ENCODE results near the gene MEOX1.
A peak's percentile ranks its signal among the peaks of the same experiment; 100 is the strongest.
"Not testable (repeated sequence)": the region's sequence is repeated elsewhere in the genome, so short reads cannot be mapped to it uniquely, and the experiment has no call there.

The MEOX1 gene

DNA sequence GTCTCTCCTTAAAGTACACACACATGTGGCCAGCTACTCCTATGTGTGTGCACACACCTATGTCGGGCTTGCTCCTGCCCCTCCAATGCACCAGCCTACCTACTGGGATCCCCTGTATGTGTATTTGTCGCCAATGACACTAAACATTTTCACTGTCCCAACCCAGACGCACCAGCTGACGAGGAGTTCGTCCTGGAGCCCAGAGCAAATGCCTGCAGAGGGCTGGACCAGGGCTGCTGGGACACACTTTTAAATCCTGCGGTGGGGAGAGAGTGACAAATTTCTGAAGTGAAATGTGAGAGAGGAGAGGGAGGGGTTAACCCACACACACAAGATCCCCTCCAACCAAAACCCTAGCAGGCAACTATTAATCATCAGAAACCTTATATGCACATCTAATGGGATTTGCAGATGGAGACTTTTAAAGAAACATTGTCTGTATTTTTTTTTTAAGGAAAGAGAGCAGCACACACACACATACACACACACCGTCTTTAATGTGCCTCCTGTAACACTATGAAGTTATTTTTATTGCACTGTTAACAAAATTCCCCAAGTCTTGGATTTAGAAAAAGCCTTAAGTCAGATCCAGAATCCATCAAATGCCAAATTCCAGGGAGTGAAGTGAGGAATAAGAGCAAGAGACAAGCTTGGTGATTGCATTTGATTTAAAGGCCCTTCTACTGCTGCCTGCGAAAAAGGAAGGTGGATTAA is at the start of gene MEOX1:
MEOX1 (minus strand) TSS at position 224 of the 714 bp plus-strand sequence. CDS start 388 bp downstream, outside the sequence.
- DNase-seq: no peak

DNA sequence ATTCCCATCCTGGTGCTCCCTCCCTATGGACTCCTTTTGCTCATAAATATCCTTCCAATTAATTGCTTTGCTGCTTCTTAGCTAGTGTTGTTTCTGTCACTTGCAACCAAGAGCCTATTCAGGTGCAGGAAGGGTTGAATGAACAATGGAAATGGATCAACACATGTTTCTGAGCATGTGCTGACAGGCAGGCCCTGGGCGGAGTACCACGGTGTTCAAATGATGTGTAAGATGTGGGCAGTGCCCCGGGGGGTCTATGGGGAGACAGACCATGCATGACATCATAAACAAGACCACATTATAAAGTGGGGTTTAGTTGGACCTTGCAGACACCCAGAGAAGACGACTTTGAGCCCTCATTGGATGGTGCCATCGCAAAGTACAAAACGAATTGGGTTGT is 48.4 kb upstream of the MEOX1 start:
- no peak for DNase-seq

DNA sequence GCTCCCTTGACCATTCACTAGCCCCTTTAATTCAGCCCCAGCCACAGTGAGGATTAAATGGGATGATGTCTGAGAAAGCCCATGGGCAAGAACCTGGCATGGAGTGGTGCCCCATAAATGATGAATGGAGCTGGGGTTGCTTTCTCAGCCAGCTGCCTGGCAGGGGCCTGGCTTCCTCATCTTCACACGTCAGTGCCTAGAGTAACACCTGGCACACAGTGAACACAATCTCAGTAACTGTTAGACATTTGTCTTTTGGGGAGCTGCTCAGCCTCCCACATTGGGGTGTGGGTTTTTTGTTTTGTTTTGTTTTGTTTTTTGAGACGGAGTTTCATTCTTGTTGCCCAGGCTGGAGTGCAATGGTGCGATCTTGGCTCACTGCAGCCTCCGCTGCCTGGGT is 47.5 kb upstream of the MEOX1 start:
- no peak for DNase-seq

DNA sequence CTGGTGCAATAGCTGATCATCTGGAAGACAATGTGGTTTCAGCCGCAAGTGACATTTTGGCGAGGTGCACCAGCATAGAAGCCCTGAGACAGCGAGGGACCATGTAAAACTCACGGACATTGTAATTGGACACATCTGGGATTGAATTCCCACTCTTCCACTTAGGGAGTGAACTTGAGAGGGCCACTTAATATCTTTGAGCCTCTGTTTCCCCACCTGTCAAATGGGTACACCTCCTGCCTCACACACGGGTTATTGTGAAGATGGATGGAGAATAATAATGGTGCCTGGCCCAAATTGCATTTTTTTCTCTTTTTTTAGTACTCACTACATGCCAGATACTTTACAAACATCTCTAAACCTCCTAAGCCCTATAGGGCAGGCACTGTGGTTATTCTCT is 45.5 kb upstream of the MEOX1 start:
- DNase-seq: no peak

DNA sequence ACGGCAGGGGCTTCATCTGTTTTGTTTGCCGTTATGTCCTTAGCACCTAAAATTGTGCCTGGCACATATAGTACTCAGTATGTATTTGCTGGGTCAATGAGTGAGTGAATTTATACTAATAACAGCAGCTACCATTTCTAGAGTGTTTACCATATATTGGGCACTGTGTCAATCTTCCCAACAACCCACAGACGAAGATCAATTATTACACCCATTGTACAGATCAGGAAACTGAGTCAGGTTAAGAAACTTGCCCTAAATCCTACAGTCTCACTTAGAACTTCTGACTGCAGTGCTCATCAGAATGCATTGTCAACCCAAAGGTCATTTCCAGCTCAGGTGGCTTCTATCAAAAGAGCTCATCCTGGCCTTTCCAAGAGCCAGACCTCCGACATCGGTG is 44.5 kb upstream of the MEOX1 start:
- no peak for DNase-seq

DNA sequence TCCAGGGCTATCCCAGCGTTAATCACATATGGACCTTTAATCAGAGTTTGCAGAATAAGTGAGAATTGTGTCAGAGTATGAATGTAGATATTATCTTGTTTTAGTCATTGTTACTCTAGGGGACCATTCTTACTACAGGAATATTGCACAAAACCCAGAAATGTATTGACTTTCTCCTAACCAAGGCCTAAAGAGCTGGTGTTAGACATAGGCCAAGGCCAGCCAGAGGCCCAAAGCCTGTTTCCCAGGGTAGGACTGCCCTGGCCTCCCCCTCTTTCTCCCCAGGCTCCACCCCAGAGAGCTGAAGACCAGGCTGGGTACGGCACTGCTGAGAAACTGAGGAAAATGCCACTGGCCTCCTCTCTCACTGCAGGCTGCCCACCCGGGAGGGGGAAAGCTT is 41.9 kb upstream of the MEOX1 start:
- DNase-seq: no peak

DNA sequence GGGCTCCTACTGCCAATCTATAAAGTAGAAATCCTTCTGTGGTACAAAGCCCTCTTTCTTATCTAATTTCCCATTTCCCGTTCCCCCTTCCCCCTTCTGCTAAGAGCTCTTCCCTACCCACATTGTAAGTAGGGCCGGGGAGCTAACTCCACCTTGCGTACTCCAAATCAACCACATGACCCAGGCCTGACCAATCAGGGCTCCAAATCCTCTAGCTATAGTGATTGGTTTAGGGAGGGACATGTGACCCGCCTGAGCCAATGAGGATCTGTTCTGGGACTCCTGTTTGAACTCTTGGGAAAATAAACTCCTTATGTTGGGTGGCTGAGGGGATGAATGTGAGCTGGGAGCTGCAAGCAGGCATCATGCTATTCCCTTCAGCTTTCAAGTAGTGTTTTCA is 40.9 kb upstream of the MEOX1 start:
- DNase-seq: no peak

DNA sequence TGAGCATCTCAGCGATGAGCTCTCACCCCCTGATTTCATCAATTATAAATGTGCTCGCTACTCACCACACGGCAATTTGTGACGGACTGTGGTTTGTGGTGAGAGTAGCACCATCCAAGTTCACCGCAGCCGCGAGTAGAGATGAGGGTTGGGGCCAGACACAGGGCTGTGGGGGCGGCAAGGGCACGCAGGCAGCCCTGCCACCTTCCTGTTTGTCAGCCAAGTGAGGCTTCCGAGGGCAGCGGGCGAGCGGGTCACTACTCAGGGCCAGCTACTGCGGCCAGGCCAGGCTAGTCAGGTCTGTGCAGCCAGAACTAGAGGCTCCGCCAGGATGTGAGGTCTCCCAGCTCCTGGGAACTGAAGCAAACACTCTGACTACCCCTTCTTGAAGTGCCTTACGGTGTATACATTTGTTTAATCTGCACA is 39.6 kb upstream of the MEOX1 start:
- DNase-seq: peak; percentile 17

DNA sequence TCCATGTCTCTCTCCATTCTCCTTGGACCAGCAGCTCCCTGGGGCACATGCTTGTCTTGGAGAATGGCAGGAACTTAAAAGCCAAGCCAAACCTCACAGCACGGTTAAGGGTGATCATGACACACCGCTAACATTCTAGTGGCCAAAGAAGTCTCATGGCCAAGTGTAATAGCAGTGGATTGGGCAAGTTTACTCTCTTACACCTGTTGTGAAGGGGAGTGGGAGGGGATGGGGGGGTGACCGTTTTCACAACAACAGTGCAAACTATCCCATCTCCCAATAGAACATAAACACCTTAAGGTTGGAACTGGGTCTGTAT is 37.7 kb upstream of the MEOX1 start:
- no peak for DNase-seq

DNA sequence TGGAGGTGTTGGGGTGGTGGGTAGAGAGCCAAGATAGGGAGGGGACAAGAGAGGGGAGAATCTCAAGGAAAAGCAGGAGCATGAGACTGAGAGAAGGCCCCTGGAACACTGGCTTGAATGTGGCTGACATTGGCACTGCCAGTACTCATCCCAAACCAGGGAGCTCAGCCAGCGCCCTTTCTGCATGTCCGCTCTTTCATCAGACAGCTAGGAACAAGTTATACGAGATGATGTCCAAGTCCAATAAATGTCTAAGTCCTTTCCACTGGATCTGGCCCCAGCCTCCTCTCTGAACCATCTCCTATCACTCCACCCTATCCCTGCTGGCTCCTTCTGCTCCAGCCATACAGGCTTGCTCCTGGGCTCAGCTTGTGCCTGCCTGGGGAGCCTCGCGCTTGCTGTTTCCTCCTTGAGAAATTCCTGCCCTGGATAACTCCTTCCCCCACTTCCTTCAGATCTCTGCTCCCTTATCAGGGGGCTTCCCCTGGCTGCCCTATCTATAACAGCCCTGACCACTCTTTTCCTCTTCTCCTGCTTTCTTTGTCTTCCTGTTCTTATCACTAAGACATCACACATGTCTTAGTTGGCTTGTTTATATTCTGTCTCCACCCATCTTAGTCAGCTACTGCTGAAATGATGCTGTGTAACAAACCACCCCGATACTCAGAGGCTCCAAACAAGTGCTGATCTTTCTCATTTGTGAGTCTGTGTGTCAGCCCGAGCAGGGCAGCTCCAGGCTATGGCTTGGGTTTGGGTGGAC is 37.1 kb upstream of the MEOX1 start:
- DNase-seq: no peak

DNA sequence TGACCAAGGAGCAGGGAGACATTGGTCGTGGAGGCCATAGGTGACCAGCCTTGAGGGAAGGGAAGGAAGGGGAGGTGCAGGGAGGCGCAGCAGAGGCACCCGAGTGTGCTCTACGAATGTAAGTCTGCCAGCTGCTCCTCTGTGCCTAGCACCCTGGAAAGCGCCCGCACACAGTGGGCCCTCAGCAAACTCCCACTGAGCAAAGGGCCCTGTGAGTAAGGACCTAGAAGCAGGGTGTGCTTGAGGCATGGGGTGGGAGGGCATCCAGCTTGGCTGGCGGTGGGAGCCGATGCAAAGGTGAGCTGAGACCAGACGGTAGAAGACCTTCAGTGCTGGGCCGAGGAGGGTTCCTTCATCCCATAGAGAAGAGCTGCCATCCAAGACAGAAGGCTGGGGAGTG is 36.2 kb upstream of the MEOX1 start:
- DNase-seq: no peak

DNA sequence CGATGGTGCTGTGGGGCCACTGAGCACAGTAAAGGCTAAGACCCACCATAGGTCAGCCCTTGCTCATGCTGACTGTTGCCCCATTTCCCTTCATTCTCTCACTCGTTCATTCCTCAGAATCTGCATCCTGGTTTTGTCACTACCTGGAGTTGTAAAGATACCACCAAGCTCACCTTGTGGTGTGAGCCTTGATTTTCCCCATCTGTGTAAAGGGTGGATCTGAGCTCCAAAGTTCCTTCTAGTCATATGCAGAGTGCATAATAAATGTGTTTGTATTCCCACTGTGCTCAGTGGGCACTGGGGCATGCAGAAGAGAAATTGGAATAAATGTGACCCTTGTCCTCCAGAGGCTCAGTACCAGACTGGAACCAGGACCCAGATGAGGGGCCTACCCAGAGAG is 35.2 kb upstream of the MEOX1 start:
- no peak for DNase-seq

DNA sequence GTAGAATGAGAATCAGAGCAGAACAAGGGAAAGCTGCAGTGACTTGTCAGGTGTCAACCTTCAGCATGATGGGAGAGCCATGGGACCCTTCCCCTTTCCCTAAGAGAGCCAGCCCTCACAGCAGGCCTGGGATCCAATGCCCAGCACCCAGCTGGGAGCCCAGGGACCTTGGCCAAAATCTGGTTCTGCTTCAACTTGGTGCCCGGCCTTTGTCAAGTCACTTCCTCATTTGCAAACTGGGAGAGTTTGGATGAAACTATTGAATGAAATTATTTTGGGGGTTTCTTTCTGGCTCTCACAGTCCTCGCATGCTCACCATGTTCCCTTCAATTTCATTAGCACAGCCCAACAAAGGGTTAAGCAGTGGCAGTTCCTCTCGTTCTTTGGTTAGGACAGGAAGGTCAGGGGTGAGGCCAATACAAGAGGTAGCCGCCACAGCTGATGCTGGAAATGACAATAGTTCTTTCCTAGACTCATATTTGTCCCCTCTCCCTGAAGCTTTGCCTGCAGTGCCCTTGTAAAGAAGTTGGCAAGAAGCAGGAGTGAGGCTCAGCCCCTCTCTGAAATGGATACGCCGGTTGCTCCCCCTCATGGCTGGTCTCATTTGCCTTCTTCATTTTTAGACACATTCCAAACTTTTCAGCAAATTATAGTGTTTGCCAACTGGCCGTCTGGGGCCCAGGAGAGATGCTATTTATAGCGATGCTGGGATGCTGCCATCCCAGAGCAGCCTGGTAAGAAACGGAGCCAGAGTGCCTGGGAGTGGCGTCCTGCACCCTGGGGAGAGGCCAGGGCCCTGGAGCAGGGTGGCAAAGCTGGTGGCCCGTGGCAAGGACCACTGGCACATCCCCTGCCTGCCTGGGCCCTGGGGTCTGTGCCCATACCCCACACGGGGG is 34.5 kb upstream of the MEOX1 start:
- no peak for DNase-seq

DNA sequence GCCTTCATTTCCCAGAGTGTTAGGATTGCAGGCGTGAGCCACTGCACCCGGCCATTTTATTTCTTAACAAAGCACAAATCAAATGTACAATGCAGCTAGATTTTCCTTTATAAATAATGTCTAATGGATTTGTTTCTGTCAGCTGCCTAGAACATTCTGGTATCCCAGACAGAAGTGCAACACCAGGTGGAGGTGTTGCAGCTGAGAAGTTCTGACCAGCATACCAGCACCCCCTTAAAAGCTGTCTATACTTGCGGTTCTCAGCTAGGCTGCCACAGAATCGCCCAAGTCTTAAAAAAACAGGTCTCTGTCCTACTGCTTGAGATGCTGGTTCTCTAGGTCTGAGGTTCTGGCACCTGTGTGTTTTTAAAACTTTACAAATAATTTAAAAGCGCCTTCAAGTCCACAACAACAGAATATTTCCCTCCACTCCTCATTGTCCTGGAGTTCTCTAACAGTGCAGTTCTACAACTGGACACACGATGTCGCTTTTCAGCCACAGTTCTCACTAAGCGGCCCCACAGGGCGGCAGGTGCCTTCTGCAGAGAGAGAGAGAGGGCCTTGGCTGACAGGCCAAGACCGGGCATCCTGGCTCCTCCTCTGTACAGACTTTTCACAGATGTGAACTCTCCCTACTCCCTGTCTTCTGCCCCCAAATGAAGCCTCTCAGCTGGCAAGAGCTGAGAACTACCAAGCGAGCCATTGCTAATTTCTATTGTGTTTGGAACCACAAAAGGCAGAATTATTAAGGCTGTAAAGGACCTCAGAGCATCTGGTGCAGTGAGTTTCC is 32.6 kb upstream of the MEOX1 start:
- DNase-seq: peak; percentile 80

DNA sequence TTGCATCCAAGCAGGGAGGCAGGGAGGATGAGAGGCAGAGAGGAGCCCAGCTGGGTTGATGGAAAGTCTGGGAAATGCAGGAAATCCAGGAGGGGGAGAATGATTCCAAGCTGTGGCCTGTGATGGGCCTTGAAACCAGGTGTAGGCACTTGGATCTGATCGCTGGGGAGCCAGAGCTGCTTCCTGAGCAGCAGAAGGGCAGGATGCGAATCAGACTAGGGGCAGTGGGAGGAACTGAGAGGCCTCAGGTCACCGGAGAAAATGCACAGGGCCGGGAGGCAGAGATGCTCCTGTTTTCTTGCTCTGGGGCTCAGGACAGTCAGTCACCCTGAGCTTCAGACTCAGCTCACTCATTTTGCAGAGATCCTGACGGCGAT is 29.6 kb upstream of the MEOX1 start:
- no peak for DNase-seq

DNA sequence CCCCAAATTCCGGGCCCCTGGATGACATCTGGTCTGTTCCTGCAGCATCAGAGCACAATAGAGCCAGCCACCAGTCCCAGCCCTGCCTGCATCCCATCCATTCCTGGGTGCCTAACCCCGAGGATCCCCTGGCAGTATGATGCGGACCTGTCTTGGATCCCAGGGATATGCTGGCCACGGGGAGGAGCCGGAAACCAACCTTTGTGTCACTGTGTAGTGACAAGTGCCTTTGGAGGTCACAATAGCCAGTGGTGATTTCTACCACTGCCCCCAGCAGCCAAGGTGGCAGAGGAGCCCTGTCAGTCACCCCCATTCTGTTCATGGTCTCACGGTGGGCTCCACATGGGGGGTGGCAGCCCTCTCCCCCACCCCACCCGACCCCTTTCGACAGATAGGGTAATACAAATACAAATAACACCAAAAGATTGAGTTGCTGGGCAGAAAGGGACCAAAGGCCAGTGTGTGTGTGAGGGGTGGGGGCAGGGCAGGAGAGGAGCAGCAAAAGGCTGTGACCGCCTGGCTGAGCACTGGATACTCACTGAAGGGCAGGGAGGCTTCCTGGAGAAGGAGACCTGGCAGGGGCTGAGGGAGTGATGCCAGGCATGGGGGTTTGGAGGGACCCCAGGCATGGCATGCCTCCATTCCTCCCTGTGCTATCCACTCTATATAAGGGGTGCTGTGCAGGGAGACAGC is 29.0 kb upstream of the MEOX1 start:
- no peak for DNase-seq

DNA sequence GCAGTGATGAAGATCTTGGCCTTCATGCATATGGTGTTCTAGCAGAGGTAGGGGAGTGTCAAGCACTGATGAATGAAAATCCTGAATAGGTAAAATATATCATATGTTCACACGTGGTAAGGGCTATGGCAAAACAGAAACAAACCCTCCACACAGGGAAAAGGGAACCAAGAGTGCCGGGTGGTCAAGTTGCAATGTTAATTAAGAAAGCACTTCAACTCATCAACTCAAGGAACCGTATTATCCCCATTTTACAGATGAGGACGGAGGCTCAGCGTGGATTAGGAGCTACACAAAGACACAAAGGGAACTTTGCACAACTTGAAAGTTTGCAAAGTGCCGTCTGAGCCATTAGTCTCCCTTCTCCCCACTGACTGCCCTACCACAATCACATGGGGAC is 28.1 kb upstream of the MEOX1 start:
- DNase-seq: no peak

DNA sequence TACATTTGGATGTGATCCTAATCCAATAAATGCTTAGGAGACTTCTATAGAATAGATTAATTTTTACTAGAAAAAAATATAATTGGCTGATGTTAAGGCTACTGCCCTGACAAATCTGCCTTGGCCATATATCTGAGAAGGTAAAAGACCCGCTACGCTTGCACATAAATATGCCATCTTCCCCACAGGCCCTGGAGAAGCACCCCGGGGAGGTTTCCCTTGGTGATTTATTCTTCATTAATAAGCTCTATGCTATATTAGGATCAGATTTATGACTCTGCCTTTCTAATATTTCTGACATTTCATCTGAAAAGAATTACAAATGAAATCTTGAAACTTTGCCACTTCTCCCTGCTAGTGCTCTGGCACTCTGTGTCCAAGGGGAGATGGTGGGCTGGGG is 27.4 kb upstream of the MEOX1 start:
- no peak for DNase-seq

DNA sequence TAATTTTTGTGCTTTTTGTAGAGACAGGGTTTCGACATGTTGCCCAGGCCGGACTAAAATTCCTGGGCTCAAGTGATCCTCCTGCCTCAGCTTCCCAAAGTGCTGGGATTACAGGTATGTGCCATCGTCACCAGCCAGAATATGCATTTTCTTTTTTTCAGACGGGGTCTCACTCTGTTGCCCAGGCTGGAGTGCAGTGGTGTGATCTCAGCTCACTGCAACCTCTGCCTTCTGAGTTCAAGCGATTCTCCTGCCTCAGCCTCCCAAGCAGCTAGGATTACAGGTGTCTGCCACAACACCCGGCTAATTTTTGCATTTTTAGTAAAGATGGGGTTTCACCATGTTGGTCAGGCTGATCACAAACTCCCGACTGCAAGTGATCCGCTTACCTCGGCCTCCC is 25.2 kb upstream of the MEOX1 start:
- not testable (repeated sequence) for DNase-seq

DNA sequence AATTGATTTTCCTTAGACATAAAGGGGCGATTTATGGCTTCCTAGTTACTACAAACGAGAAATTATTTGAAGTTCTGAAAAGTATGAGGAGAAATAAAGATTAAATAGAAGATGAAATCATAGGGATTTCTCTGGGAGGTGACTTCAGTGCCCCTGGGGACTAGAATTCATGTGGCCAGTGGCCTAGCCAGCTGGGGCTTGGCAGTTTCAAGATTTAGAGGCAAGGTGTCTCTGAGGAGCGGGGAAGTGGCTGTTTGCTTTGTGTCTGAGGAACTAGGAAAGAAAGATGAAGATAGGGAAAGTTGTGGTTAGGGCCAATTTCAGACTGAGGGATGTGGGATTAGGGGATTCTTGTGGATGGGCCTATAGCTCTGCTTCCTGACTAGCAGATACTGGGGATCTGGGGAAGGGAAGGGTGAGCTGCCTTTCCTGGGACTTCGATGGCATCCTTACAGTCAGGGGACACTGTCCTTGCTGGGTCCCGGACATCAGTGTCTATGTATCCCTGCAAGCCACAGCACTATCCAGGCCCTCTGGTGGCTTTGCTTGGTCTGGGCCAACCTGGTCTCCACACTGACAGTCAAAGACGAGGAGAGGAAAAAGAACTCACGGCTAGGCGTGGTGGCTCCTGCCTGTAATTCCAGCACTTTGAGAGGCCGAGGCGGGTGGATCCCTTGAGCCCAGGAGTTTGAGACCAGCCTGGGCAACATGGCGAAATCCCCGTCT is 22.4 kb upstream of the MEOX1 start:
- no peak for DNase-seq

DNA sequence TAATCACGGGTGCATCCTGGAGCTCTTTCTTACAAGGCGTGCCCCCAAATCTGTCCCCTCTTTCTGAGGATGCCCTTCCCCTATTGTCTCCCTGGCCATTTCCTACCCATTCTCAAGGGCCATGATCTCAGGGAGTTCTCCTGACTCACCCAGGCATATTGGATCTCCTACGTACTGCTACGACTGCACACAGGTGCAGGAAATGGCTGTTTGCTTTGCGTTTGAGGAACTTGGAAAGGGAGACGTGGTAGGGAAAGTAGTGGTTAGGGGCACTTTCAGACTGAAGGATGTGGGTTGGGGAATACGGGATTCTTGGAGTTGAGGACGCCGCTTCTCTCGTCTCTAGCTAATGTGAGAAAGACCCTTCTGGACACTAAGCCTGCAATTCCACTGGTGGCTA is 18.7 kb upstream of the MEOX1 start:
- DNase-seq: no peak

DNA sequence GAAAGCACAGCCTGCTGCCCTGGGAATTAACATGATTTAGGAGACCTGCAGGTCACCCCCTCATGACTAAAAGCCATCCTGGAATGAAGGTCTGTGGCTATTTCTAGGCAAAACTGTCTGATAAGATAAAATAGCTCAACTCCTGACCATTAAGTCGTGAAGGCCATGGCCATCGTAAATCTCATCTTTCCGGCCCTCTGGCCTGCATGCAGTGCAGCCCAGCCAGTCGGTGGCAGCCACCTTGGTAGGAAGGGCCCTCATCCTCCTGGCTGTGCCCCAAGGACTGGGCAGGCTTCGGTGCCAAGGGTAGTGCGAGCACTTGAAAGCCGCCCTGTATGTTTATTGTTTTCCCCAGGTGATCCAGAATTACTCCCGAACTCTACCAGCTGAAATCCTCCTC is 18.2 kb upstream of the MEOX1 start:
- DNase-seq: no peak

Data from CD4-positive, alpha-beta T cell treated with Interleukin-17A for 4 hours (primary cell).